ENCODE results near the gene MEP1B. TPM values are rescaled to one million over a fixed set of nuclear protein-coding genes. Genes with fewer than 3 reads are reported as not detected.
"Not testable (repeated sequence)": the region's sequence is repeated elsewhere in the genome, so short reads cannot be mapped to it uniquely, and the experiment has no call there.

The MEP1B gene
- total RNA-seq, 1 donor from 2014 or later: 0.15 TPM

DNA sequence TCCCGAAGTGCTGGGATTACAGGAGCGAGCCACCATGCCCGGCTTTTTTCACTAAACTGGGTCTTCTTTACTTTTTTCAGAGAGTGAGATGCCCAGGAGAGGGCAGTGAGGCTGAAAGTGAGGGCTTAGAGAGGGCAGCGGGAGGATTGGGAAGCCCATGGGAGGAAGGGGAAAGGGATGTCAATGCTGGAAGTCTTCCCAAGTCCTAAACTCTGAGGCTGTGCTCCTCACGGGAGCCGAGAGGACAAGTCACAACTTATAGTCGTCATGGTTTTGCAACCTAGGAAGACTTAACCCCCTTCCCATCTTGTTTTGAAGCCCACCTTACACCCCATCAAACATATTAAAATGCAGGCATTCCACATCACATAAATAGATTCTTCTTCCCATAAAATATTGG is 15.1 kb upstream of the MEP1B start:
- H3K27me3 Mint-ChIP-seq (ENCODE audit: unreplicated experiment): no peaks in the 10 kb centered on the region
- no peaks in the 10 kb centered on the region for H3K9me3 Mint-ChIP-seq (ENCODE audit: unreplicated experiment)
- H3K27ac Mint-ChIP-seq (ENCODE audit: unreplicated experiment): no peak overlapping the region
- H3K4me1 Mint-ChIP-seq (ENCODE audit: unreplicated experiment): no peaks in the 10 kb centered on the region
- no peak overlapping the region for H3K4me3 Mint-ChIP-seq (ENCODE audit: unreplicated experiment)
- TF ChIP-seq, protein P1, sequence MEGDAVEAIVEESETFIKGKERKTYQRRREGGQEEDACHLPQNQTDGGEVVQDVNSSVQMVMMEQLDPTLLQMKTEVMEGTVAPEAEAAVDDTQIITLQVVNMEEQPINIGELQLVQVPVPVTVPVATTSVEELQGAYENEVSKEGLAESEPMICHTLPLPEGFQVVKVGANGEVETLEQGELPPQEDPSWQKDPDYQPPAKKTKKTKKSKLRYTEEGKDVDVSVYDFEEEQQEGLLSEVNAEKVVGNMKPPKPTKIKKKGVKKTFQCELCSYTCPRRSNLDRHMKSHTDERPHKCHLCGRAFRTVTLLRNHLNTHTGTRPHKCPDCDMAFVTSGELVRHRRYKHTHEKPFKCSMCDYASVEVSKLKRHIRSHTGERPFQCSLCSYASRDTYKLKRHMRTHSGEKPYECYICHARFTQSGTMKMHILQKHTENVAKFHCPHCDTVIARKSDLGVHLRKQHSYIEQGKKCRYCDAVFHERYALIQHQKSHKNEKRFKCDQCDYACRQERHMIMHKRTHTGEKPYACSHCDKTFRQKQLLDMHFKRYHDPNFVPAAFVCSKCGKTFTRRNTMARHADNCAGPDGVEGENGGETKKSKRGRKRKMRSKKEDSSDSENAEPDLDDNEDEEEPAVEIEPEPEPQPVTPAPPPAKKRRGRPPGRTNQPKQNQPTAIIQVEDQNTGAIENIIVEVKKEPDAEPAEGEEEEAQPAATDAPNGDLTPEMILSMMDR (IDR thresholded peaks at IDR 0.05; ENCODE audit: unreplicated experiment): no peak
- DNase-seq (ENCODE audit: low spot score): no peak
- H3K36me3 Mint-ChIP-seq (ENCODE audit: low read depth, unreplicated experiment): no peaks in the 10 kb centered on the region

DNA sequence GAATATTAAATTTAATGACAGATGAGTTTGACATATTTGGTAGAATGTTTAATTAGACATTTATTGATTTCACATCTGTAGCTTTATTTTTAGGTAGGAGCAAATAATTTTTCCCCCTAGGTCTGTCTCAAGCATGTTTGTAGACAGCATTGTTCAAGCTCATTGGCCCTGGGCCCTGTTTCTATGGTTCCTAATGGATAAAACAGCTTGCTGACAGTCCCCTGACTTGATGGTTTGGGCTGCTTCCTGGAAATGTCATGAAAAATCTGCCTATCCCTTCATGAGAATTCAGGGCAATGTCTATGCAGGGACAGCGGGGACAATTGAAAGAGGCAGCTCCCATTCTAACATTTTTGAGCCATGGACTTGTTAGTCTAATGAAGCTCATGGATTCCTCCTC is 14.6 kb upstream of the MEP1B start:
- H3K36me3 Mint-ChIP-seq (ENCODE audit: low read depth, unreplicated experiment): no peaks in the 10 kb centered on the region
- no peak overlapping the region for H3K27ac Mint-ChIP-seq (ENCODE audit: unreplicated experiment)
- H3K9me3 Mint-ChIP-seq (ENCODE audit: unreplicated experiment): no peaks in the 10 kb centered on the region
- no peak overlapping the region for H3K4me3 Mint-ChIP-seq (ENCODE audit: unreplicated experiment)
- DNase-seq (ENCODE audit: low spot score): no peak
- H3K4me1 Mint-ChIP-seq (ENCODE audit: unreplicated experiment): no peaks in the 10 kb centered on the region
- H3K27me3 Mint-ChIP-seq (ENCODE audit: unreplicated experiment): no peaks in the 10 kb centered on the region
- TF ChIP-seq, protein P1 (IDR thresholded peaks at IDR 0.05; ENCODE audit: unreplicated experiment): no peak

DNA sequence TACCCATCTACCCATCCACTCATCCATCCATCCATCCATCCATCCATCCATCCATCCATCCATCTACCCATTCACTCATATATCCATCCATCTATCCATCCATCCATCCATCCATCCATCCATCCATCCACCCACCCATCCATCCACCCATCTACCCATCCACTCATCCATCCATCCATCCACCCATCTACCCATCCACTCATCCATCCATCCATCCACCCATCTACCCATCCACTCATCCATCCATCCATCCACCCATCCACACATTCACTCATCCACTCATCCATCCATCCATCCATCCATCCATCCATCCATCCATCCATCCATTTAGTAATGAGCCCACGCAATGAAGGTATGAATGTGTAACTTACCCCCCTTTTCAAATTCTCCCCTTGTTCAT is 13.1 kb upstream of the MEP1B start:
- not testable (repeated sequence) for H3K27ac Mint-ChIP-seq (ENCODE audit: unreplicated experiment); H3K27me3 Mint-ChIP-seq (ENCODE audit: unreplicated experiment); H3K9me3 Mint-ChIP-seq (ENCODE audit: unreplicated experiment); DNase-seq (ENCODE audit: low spot score); H3K4me3 Mint-ChIP-seq (ENCODE audit: unreplicated experiment); H3K36me3 Mint-ChIP-seq (ENCODE audit: low read depth, unreplicated experiment); H3K4me1 Mint-ChIP-seq (ENCODE audit: unreplicated experiment)

DNA sequence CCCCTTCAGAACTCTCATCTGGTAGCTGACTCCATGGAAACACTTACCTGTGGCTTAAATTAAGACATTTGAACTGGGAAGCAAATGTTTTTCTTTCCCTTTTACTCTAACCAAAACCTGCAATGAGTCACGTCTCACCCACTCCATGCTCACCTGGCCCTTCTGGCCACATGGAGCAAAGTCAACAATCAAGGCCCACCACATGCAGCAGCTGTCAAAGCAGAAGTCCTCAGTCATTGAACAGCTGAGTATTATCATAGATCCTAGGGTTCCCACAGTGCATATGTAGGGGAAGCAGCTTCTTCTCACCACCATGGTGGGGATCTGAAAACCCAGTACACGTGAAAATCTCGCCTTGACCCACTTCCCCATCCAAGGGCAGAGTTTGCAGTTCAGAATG is 12.3 kb upstream of the MEP1B start:
- Mint-ChIP-seq H3K27ac (ENCODE audit: unreplicated experiment) (no peak overlapping the region), H3K27me3 (ENCODE audit: unreplicated experiment) (no peaks in the 10 kb centered on the region), H3K4me1 (ENCODE audit: unreplicated experiment) (no peaks in the 10 kb centered on the region), H3K4me3 (ENCODE audit: unreplicated experiment) (no peak overlapping the region), H3K9me3 (ENCODE audit: unreplicated experiment) (no peaks in the 10 kb centered on the region), H3K36me3 (ENCODE audit: low read depth, unreplicated experiment) (no peaks in the 10 kb centered on the region)
- TF ChIP-seq, protein P1 (IDR thresholded peaks at IDR 0.05; ENCODE audit: unreplicated experiment): no peak
- no peak for DNase-seq (ENCODE audit: low spot score)

DNA sequence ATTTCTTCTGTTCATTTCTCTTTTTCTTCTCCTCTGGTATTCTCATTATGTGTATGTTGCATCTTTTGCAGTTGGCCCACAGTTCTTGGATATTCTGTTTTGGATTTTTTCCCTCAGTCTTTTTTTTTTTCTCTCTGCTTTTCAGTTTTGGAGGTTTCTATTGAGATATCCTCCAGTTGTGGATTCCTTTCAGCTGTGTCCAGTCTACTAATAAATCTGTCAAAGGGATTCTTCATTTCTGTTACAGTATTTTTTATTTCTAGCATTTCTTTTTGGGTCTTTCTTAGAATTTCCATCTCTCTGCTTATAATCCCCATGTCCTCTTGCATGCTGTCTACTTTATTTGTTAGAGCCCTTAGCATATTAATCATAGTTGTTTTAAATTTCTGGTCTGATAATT is 6.3 kb upstream of the MEP1B start:
- TF ChIP-seq, protein P1 (IDR thresholded peaks at IDR 0.05; ENCODE audit: unreplicated experiment): no peak
- Mint-ChIP-seq H3K36me3 (ENCODE audit: low read depth, unreplicated experiment) (no peaks in the 10 kb centered on the region), H3K27ac (ENCODE audit: unreplicated experiment) (no peak overlapping the region), H3K27me3 (ENCODE audit: unreplicated experiment) (no peaks in the 10 kb centered on the region), H3K4me1 (ENCODE audit: unreplicated experiment) (peaks cover 12% of the 10 kb centered on the region), H3K9me3 (ENCODE audit: unreplicated experiment) (peaks cover 4% of the 10 kb centered on the region), H3K4me3 (ENCODE audit: unreplicated experiment) (no peak overlapping the region)
- no peak for DNase-seq (ENCODE audit: low spot score)

DNA sequence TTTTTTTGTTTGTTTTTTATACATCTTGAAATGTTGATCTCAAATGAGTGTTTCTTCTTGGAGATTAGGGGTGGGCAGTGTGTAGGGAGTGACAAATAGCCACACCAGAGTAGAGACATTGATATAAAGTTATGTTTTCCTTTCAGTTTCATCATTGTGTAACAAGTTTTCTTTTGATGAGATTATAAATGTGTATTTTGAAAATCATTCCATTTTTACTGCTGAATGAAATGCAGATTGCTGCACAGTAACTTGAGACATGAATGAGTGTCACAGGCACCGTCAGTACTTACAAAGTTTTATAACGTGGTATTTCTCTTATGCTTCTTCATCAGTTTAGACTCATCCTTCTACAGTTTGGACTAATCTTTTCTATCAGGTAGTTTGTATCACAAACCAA is 370 bp downstream of the MEP1B start:
- peaks cover 12% of the 10 kb centered on the region for H3K4me1 Mint-ChIP-seq (ENCODE audit: unreplicated experiment)
- TF ChIP-seq, protein P1 (IDR thresholded peaks at IDR 0.05; ENCODE audit: unreplicated experiment): no peak
- H3K9me3 Mint-ChIP-seq (ENCODE audit: unreplicated experiment): no peaks in the 10 kb centered on the region
- no peak overlapping the region for H3K4me3 Mint-ChIP-seq (ENCODE audit: unreplicated experiment)
- H3K27ac Mint-ChIP-seq (ENCODE audit: unreplicated experiment): no peak overlapping the region
- H3K36me3 Mint-ChIP-seq (ENCODE audit: low read depth, unreplicated experiment): no peaks in the 10 kb centered on the region
- no peaks in the 10 kb centered on the region for H3K27me3 Mint-ChIP-seq (ENCODE audit: unreplicated experiment)
- DNase-seq (ENCODE audit: low spot score): no peak

All from endothelial cell (in vitro differentiated cells).